ENCODE data around the gene ARHGEF11.

The ARHGEF11 gene

GRCh38 chr1:156899956-156900718 is 145.4 kb downstream of the ARHGEF11 start:
- H3K4me3 ChIP-seq (ENCODE audit: low read length): no peak overlapping the region
- TF ChIP-seq CTCF (IDR thresholded peaks at IDR 0.05; ENCODE audit: insufficient read depth, low read depth, low read length, missing control alignments): no peak
- no peak for DNase-seq (ENCODE audit: low read depth)

GRCh38 chr1:156898971-156899664 is 146.4 kb downstream of the ARHGEF11 start:
- no peak for TF ChIP-seq CTCF (IDR thresholded peaks at IDR 0.05; ENCODE audit: insufficient read depth, low read depth, low read length, missing control alignments)
- DNase-seq (ENCODE audit: low read depth): no peak
- no peak overlapping the region for H3K4me3 ChIP-seq (ENCODE audit: low read length)

- DNase-seq (ENCODE audit: low read depth): peak; percentile 63
- H3K4me3 ChIP-seq (ENCODE audit: low read length): no peak overlapping the region
- no peak for TF ChIP-seq CTCF (IDR thresholded peaks at IDR 0.05; ENCODE audit: insufficient read depth, low read depth, low read length, missing control alignments)
Measured at GRCh38 chr1:156898161-156898566, 147.4 kb downstream of the ARHGEF11 start.

- DNase-seq (ENCODE audit: low read depth): peak; percentile 48
- no peak for TF ChIP-seq CTCF (IDR thresholded peaks at IDR 0.05; ENCODE audit: insufficient read depth, low read depth, low read length, missing control alignments)
- no peak overlapping the region for H3K4me3 ChIP-seq (ENCODE audit: low read length)
Measured at GRCh38 chr1:156897078-156897825, 148.3 kb downstream of the ARHGEF11 start.

- H3K4me3 ChIP-seq (ENCODE audit: low read length): no peak overlapping the region
- DNase-seq (ENCODE audit: low read depth): peak; percentile 94
- no peak for TF ChIP-seq CTCF (IDR thresholded peaks at IDR 0.05; ENCODE audit: insufficient read depth, low read depth, low read length, missing control alignments)
Measured at GRCh38 chr1:156896490-156897033, 149.0 kb downstream of the ARHGEF11 start.

GRCh38 chr1:156895927-156896326 is 149.6 kb downstream of the ARHGEF11 start:
- H3K4me3 ChIP-seq (ENCODE audit: low read length): no peak overlapping the region
- no peak for TF ChIP-seq CTCF (IDR thresholded peaks at IDR 0.05; ENCODE audit: insufficient read depth, low read depth, low read length, missing control alignments)
- DNase-seq (ENCODE audit: low read depth): no peak

Data from epithelial cell of esophagus (primary cell).